A673 (cell line): ENCODE measurements around the gene ITGB8. TPM values are rescaled to one million over a fixed set of nuclear protein-coding genes. Genes with fewer than 3 reads are reported as not detected.

Experiments used
- BruUV-seq: library from RNA; stranded (reverse); fragments of 400-500 nt; replicated peaks from 2 replicates; lab custom pipeline; 2021; lab: Mats Ljungman, UMichigan
- CTCF ChIA-PET: fragments of 300-600 bp; sonication (Branson Sonifier 250); formaldehyde crosslinking; loops from one replicate; lab custom pipeline; 2022; ENCODE audit warnings: antibody characterized with exemption; lab: Charles Lee
- POLR2A ChIA-PET: fragments of 300-600 bp; sonication (Branson Sonifier 250); formaldehyde crosslinking; loops from one replicate; lab custom pipeline; 2022; ENCODE audit warnings: antibody characterized with exemption; ENCODE audit not compliant: low non-redundant PET; lab: Charles Lee
- DNase-seq: peaks from one replicate; pipeline ENCODE4 v3.0.0-alpha.2; 2015; ENCODE audit warnings: low spot score
- H3K27ac ChIP-seq: fragments of 200-600 bp; sonication (generic); 2 replicates; pipeline ENCODE4 v1.5.1; 2016; ENCODE audit warnings: mixed run types, low read depth, mild to moderate bottlenecking, mixed read lengths, antibody characterized with exemption, low read length; ENCODE audit not compliant: poor library complexity, severe bottlenecking
- H3K27me3 ChIP-seq: fragments of 200-600 bp; sonication (generic); replicated peaks from 2 replicates; pipeline ENCODE4 v1.6.1; 2017; ENCODE audit warnings: mixed run types, low read depth, mild to moderate bottlenecking, mixed read lengths, antibody characterized with exemption, low read length; ENCODE audit not compliant: insufficient read depth, poor library complexity
- H3K36me3 ChIP-seq: fragments of 200-600 bp; sonication (generic); 2 replicates; pipeline ENCODE4 v1.6.1; 2016; ENCODE audit warnings: mixed run types, mild to moderate bottlenecking, mixed read lengths, antibody characterized with exemption, low read length; ENCODE audit not compliant: insufficient read depth, poor library complexity, severe bottlenecking
- H3K4me1 ChIP-seq: fragments of 200-600 bp; sonication (generic); 2 replicates; pipeline ENCODE4 v1.6.1; 2017; ENCODE audit warnings: mixed run types, mild to moderate bottlenecking, mixed read lengths, antibody characterized with exemption, low read length; ENCODE audit not compliant: insufficient read depth, poor library complexity, severe bottlenecking
- H3K4me3 ChIP-seq: fragments of 200-600 bp; sonication (generic); 2 replicates; pipeline ENCODE4 v1.5.1; 2016; ENCODE audit warnings: low read depth, mixed run types, mild to moderate bottlenecking, mixed read lengths, low read length; ENCODE audit not compliant: poor library complexity, severe bottlenecking
- H3K9me3 ChIP-seq: fragments of 200-600 bp; sonication (generic); 2 replicates; pipeline ENCODE4 v1.6.1; 2016; ENCODE audit warnings: mixed run types, low read depth, mild to moderate bottlenecking, mixed read lengths, antibody characterized with exemption, low read length; ENCODE audit not compliant: poor library complexity, severe bottlenecking
- CTCF ChIP-seq: fragments of 300-800, 200-600 bp; sonication (generic); conservative IDR thresholded peaks from 2 replicates; pipeline ENCODE4 v1.5.1; 2017; ENCODE audit warnings: low read depth, mild to moderate bottlenecking, antibody characterized with exemption, low read length, moderate library complexity, mixed read lengths
- EZH2 ChIP-seq: fragments of 200-600 bp; sonication (generic); IDR thresholded peaks from 2 replicates; pipeline ENCODE4 v1.6.1; 2017; ENCODE audit warnings: borderline replicate concordance, low read depth, mild to moderate bottlenecking, mixed read lengths, antibody characterized with exemption, low read length; ENCODE audit not compliant: poor library complexity, severe bottlenecking
- intact Hi-C: fragments of 100-400 bp; cut with micrococcal nuclease; formaldehyde crosslinking; loops from one replicate; pipeline ENCODE4 v1.10.0; 2022; ENCODE audit not compliant: unreplicated experiment
- total RNA-seq: library from RNA; stranded (reverse); gene quantifications from 2 replicates; pipeline ENCODE4 v1.2.3, GENCODE V29; 2021

ITGB8 gene
- total RNA-seq, 1 experiment from 2014 or later, result 1.3 TPM

GRCh38 chr7:20431146-20431545 is 100.4 kb downstream of the ITGB8 start:
- H3K4me1 ChIP-seq, result no peaks in the 10 kb centered on the region
- CTCF ChIA-PET, result no interaction called here
- H3K27ac ChIP-seq, result no peak overlapping the region
- TF ChIP-seq CTCF (no peak), EZH2 (no peak)
- peaks cover 17% of the 10 kb centered on the region for H3K27me3 ChIP-seq
- H3K9me3 ChIP-seq, result no peaks in the 10 kb centered on the region
- intact Hi-C loops, result no loop called here
- no peak for DNase-seq
- POLR2A ChIA-PET, result interaction anchor here (0.7 kb wide), 1 partner anchor 302 kb away, joined by 3 read pairs; no protein-coding TSS in a partner anchor
- no peaks in the 10 kb centered on the region for H3K36me3 ChIP-seq
- no TSS peak for BruUV-seq
- H3K4me3 ChIP-seq, result no peak overlapping the region

- TF ChIP-seq CTCF, result no peak
- TF ChIP-seq EZH2, result no peak
- H3K9me3 ChIP-seq, result no peaks in the 10 kb centered on the region
- no peak overlapping the region for H3K4me3 ChIP-seq
- no TSS peak for BruUV-seq
- CTCF ChIA-PET, result no interaction called here
- no peaks in the 10 kb centered on the region for H3K4me1 ChIP-seq
- no peak overlapping the region for H3K27ac ChIP-seq
- no peak for DNase-seq
- no peaks in the 10 kb centered on the region for H3K36me3 ChIP-seq
- POLR2A ChIA-PET, result no interaction called here
- intact Hi-C loops, result no loop called here
- peaks cover 17% of the 10 kb centered on the region for H3K27me3 ChIP-seq
These were observed 101.4 kb downstream of the ITGB8 start for GRCh38 chr7:20432071-20432470.

GRCh38 chr7:20435305-20435704 is 104.6 kb downstream of the ITGB8 start:
- BruUV-seq, result no TSS peak
- Histone ChIP-seq H3K9me3 (no peaks in the 10 kb centered on the region), H3K4me1 (no peaks in the 10 kb centered on the region), H3K36me3 (no peaks in the 10 kb centered on the region), H3K27me3 (peaks cover 12% of the 10 kb centered on the region), H3K27ac (no peak overlapping the region), H3K4me3 (no peak overlapping the region)
- intact Hi-C loops, result no loop called here
- ChIA-PET CTCF (no interaction called here), POLR2A (no interaction called here)
- DNase-seq, result no peak
- TF ChIP-seq CTCF (no peak), EZH2 (no peak)
